GM23248 (cell line): ENCODE results near the gene SKP2. TPM values are rescaled to one million over a fixed set of nuclear protein-coding genes. Genes with fewer than 3 reads are reported as not detected.

Experiments used
- DNase-seq: peaks from one replicate; pipeline ENCODE4 v3.0.0-alpha.2; 2015
- H2AFZ ChIP-seq: fragments of 200-600 bp; sonication (generic); 2 replicates; pipeline ENCODE4 v1.6.1; 2016; ENCODE audit warnings: antibody characterized with exemption
- H3F3A ChIP-seq: fragments of 200-600 bp; sonication (generic); 2 replicates; pipeline ENCODE4 v1.6.1; 2016; ENCODE audit warnings: mild to moderate bottlenecking, antibody characterized with exemption, mixed run types; ENCODE audit not compliant: insufficient read depth
- H3K27ac ChIP-seq: fragments of 200-600 bp; sonication (generic); 2 replicates; pipeline ENCODE4 v1.5.1; 2016; ENCODE audit warnings: mild to moderate bottlenecking
- H3K27me3 ChIP-seq: fragments of 200-600 bp; sonication (generic); replicated peaks from 2 replicates; pipeline ENCODE4 v1.6.1; 2016; ENCODE audit warnings: mild to moderate bottlenecking; ENCODE audit not compliant: insufficient read depth
- H3K36me3 ChIP-seq: fragments of 200-600 bp; sonication (generic); 2 replicates; pipeline ENCODE4 v1.6.1; 2016; ENCODE audit warnings: low read depth, mild to moderate bottlenecking
- H3K4me1 ChIP-seq: fragments of 200-600 bp; sonication (generic); 2 replicates; pipeline ENCODE4 v1.6.1; 2016; ENCODE audit warnings: mild to moderate bottlenecking; ENCODE audit not compliant: insufficient read depth
- H3K4me2 ChIP-seq: fragments of 200-600 bp; sonication (generic); one replicate; pipeline ENCODE4 v1.6.1; 2016; ENCODE audit warnings: mild to moderate bottlenecking; ENCODE audit not compliant: unreplicated experiment
- H3K4me3 ChIP-seq: fragments of 200-600 bp; sonication (generic); 2 replicates; pipeline ENCODE4 v1.5.1; 2016; ENCODE audit warnings: mild to moderate bottlenecking
- H3K79me2 ChIP-seq: fragments of 200-600 bp; sonication (generic); 2 replicates; pipeline ENCODE4 v1.6.1; 2016; ENCODE audit warnings: mild to moderate bottlenecking; ENCODE audit not compliant: insufficient read depth
- H3K9ac ChIP-seq: fragments of 200-600 bp; sonication (generic); 2 replicates; pipeline ENCODE4 v1.6.1; 2016; ENCODE audit warnings: mild to moderate bottlenecking
- H3K9me2 ChIP-seq: fragments of 200-600 bp; sonication (generic); 2 replicates; pipeline ENCODE4 v1.6.1; 2016; ENCODE audit warnings: mixed run types, mild to moderate bottlenecking, moderate library complexity; ENCODE audit not compliant: insufficient read depth
- H3K9me3 ChIP-seq: fragments of 200-600 bp; sonication (generic); one replicate; pipeline ENCODE4 v1.6.1; 2017; ENCODE audit warnings: low read depth
- H4K20me1 ChIP-seq: fragments of 200-600 bp; sonication (generic); 2 replicates; pipeline ENCODE4 v1.6.0; 2016; ENCODE audit not compliant: insufficient read depth
- EZH2 ChIP-seq: fragments of 200-600 bp; sonication (generic); IDR thresholded peaks from 2 replicates; pipeline ENCODE4 v1.6.1; 2018; ENCODE audit warnings: antibody characterized with exemption, mild to moderate bottlenecking; ENCODE audit not compliant: insufficient read depth, poor library complexity, severe bottlenecking
- EZH2phosphoT487 ChIP-seq: fragments of 200-600 bp; sonication (generic); IDR thresholded peaks from 2 replicates; pipeline ENCODE4 v1.6.1; 2018; ENCODE audit warnings: antibody characterized with exemption, moderate library complexity, mild to moderate bottlenecking, low read depth; ENCODE audit not compliant: insufficient read depth
- WGBS, 2 experiments: methylation state at CpG; one replicate each; pipeline ENCODE4 v1.1.6; 2015 to 2017; ENCODE audit warnings: low lambda C conversion rate in 2 of 2, low coverage in 1 of 2; ENCODE audit errors: missing lambda C conversion rate in 2 of 2; 5-methylcytosine and 5-hydroxymethylcytosine counted together
- in situ Hi-C: fragments of 300-500 bp; cut with MboI; formaldehyde crosslinking; loops from 2 replicates; pipeline ENCODE4 v1.15.0; 2020
- polyA plus RNA-seq: library from polyadenylated mRNA; unstranded; fragments of >200 nt; fragmentation: Nextera tagmentation; extraction: Ambion mirVana; gene quantifications from 2 replicates; pipeline ENCODE4 v1.2.1, GENCODE V29; 2016
- total RNA-seq: library from RNA; depleted of rRNA; stranded (reverse); fragments of >200 nt; shearing (Covaris generic); gene quantifications from 2 replicates; pipeline ENCODE4 v1.2.3, GENCODE V29; 2014

SKP2 gene
- total and polyA plus RNA-seq, 2 experiments from 2014 or later = 31.5 to 41.6 TPM

DNA sequence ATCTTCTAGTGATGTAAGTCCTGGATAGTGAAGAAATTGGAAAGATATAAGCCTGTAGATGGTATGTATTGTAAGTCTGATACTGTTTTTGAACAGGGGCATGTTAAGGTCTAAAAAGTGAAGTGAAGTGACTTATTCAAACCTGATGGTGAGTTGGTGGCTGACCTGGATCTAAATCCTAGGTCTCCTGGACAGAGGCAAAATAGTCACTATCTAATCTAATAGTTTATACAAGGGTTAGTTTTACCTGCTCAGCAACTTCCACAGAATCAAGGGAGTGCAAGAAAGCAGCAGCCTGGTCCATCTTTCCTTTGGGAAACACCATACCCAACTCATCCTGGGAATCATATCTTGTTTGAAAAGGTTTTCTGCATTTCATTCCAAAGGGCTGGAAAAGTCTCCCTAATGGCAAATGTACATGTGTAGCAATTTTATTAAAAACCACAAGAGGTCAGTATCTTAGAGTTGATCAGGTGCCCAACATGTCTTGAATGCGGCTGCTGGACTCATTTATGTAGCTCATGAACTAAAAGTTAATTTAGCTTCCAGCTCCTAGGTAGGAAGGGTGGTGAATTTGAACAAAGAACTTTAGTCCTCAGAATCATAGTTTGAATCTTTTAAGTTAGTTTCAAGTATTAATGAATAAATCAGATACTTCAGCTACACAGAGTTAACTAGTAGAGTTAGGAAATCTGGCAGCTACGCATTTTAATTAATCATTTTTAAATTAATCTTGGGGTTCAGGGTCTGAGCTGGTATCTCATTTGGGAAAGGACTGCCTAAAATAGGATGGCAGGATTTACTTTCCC lies 26.0 kb downstream of the SKP2 start:
- H3K36me3 ChIP-seq = peaks cover 76% of the 10 kb centered on the region
- H3K9ac ChIP-seq = no peak overlapping the region
- H3K27me3 ChIP-seq = no peaks in the 10 kb centered on the region
- H3K4me3 ChIP-seq = no peak overlapping the region
- in situ Hi-C loops = no loop called here
- no peaks in the 10 kb centered on the region; the same call in 1 of the 2 replicates for H3F3A ChIP-seq
- no peak overlapping the region for H2AFZ ChIP-seq
- H3K27ac ChIP-seq = no peak overlapping the region
- H3K79me2 ChIP-seq = no peaks in the 10 kb centered on the region
- H3K4me1 ChIP-seq = no peaks in the 10 kb centered on the region
- no peak for TF ChIP-seq EZH2phosphoT487
- TF ChIP-seq EZH2 = no peak
- H3K4me2 ChIP-seq = no peak overlapping the region
- DNase-seq = peak; percentile 73
- no peaks in the 10 kb centered on the region for H3K9me3 ChIP-seq
- H3K9me2 ChIP-seq = no peaks in the 10 kb centered on the region
- no peaks in the 10 kb centered on the region for H4K20me1 ChIP-seq
- 62 to 66% methylated on average over 2 of the region's 2 CpGs for WGBS, 2 experiments

DNA sequence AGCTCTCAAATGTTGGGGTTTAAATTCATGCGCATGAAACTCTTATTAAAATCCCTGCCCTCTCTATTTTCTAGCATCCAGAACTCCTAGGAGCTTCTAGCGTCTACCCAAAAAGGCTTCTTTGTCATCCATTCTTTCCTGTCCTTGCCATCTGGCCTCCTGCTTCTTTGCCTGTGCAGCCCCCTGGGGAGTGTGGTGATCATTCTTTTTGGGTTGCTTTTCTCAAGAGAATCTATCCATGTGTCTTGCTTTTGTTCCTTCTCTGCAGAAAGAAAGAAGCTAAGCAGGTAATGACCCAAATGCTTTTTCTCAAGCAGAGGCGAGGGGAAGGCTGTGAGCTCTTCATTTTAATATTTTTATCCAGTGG lies 26.6 kb downstream of the SKP2 start:
- Histone ChIP-seq H2AFZ (no peak overlapping the region), H3K36me3 (peaks cover 71% of the 10 kb centered on the region), H3F3A (no peaks in the 10 kb centered on the region; the same call in 1 of the 2 replicates), H3K4me2 (no peak overlapping the region), H3K27me3 (no peaks in the 10 kb centered on the region), H3K9me3 (no peaks in the 10 kb centered on the region), H3K27ac (no peak overlapping the region), H3K4me1 (no peaks in the 10 kb centered on the region), H3K4me3 (no peak overlapping the region), H3K9me2 (no peaks in the 10 kb centered on the region), H3K9ac (no peak overlapping the region), H3K79me2 (no peaks in the 10 kb centered on the region), H4K20me1 (no peaks in the 10 kb centered on the region)
- TF ChIP-seq EZH2phosphoT487 (no peak), EZH2 (no peak)
- WGBS, 2 experiments = 97 to 99% methylated on average over 3 of the region's 3 CpGs
- no peak for DNase-seq
- in situ Hi-C loops = no loop called here

DNA sequence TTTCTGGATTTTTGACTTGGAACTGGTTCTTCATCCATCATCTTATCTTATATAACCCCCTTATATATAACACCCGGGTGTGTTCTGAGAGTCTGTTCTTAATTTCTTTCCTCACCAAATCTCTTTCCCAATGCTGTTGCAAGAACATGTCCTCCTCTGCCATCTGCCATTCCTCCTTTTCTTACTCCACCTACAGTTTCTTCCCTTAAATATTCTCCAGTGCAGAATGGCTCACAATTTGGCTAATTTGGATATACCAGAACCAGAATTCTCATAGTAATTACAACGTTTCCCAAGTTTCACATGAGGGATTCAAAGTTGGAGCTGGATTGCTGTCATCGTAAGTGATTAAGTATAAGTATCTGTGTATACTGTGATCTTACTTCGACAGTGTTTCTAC lies 28.0 kb downstream of the SKP2 start:
- 96% methylated on average over 4 of the region's 4 CpGs for WGBS, 2 experiments
- no peak overlapping the region for H3K4me2 ChIP-seq
- in situ Hi-C loops = no loop called here
- H4K20me1 ChIP-seq = no peaks in the 10 kb centered on the region
- no peaks in the 10 kb centered on the region for H3K4me1 ChIP-seq
- H3F3A ChIP-seq = no peaks in the 10 kb centered on the region; the same call in 1 of the 2 replicates
- no peaks in the 10 kb centered on the region for H3K9me3 ChIP-seq
- H3K4me3 ChIP-seq = no peak overlapping the region
- H3K27me3 ChIP-seq = no peaks in the 10 kb centered on the region
- no peak for DNase-seq
- H2AFZ ChIP-seq = no peak overlapping the region
- no peak for TF ChIP-seq EZH2phosphoT487
- no peak for TF ChIP-seq EZH2
- no peaks in the 10 kb centered on the region for H3K9me2 ChIP-seq
- peaks cover 65% of the 10 kb centered on the region for H3K36me3 ChIP-seq
- H3K79me2 ChIP-seq = no peaks in the 10 kb centered on the region
- no peak overlapping the region for H3K27ac ChIP-seq
- H3K9ac ChIP-seq = no peak overlapping the region

DNA sequence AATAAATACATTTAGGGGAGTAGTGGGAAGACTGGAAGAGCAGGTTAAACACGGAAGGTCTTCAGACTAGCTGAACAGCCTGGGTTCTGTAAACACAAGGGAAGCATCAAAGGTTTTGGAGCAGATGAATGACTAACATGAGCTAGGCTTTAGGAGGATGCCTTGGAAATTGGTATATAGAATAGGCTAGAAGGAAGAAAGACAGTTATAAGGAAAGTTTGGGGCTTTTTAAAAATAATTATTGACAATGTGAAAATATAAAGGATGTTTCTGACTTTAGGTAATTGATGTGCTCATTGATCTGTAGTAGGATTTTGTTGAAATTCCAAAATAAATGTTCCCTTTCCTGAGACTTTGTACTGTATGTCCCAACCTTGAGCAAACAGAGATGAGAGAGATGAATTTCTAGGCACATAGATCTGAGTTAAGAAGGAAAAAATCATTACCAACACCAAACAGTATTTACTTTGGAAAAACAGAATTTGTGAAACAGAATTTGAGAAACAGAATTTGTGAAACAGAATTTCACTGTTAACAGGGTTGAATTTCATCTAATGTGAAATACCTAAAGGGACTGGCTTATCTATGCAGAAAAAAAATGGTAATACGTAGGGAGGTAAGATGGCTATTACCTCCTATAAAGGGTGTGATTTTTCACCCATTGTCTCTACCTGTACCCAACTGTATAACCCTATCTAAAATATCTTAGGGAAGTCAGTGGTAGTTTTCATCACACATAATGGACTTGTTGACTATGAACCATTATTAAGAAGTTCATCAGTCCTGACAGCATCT lies 28.8 kb downstream of the SKP2 start:
- Histone ChIP-seq H4K20me1 (no peaks in the 10 kb centered on the region), H3K9me2 (no peaks in the 10 kb centered on the region), H3K36me3 (peaks cover 60% of the 10 kb centered on the region), H3K4me3 (no peak overlapping the region), H3K4me2 (no peak overlapping the region), H3K9ac (no peak overlapping the region), H3K79me2 (no peaks in the 10 kb centered on the region), H3K27ac (no peak overlapping the region), H3K4me1 (no peaks in the 10 kb centered on the region), H2AFZ (no peak overlapping the region), H3K27me3 (no peaks in the 10 kb centered on the region), H3F3A (no peaks in the 10 kb centered on the region; the same call in 1 of the 2 replicates), H3K9me3 (no peaks in the 10 kb centered on the region)
- WGBS, 2 experiments = 98 to 100% methylated on average over 2 of the region's 2 CpGs
- DNase-seq = no peak
- TF ChIP-seq EZH2phosphoT487 (no peak), EZH2 (no peak)
- in situ Hi-C loops = no loop called here
